ENCODE data around the gene DLL3. TPM values are rescaled to one million over a fixed set of nuclear protein-coding genes. Genes with fewer than 3 reads are reported as not detected.

Gene DLL3
- total and polyA plus RNA-seq, 9 of the 15 experiments (the other 6 are each of a cell fraction or from before 2014, with no cell fraction given), result 0.80 to 6.3 (median 1.2) TPM

DNA sequence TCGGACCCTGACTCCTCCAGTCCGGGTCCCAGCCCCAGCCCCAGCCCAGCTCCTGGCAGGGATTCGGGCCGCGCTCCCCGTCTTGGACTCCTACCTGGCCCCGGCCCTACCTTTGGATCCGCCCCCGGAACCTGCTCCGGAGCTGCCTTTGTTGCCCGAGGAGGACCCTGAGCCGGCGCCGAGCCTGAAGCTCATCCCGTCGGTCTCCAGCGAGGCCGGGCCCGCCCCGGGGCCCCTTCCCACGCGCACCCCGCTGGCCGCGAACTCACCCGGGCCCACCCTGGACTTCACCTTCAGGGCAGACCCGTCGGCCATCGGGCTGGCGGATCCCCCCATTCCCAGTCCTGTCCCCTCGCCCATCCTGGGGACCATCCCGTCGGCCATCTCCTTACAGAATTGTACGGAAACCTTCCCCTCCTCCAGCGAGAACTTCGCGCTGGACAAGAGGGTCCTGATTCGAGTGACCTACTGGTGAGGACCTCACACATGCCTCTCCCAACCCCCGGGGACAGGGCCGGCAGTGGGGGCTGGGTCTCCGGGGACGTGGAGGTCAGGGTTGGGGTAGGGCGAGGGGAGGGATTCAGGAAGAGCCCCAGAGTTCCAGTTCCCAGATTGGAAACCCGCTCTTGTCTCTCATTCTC lies 16.9 kb downstream of the DLL3 start (continued):
- TF ChIP-seq, protein P1, sequence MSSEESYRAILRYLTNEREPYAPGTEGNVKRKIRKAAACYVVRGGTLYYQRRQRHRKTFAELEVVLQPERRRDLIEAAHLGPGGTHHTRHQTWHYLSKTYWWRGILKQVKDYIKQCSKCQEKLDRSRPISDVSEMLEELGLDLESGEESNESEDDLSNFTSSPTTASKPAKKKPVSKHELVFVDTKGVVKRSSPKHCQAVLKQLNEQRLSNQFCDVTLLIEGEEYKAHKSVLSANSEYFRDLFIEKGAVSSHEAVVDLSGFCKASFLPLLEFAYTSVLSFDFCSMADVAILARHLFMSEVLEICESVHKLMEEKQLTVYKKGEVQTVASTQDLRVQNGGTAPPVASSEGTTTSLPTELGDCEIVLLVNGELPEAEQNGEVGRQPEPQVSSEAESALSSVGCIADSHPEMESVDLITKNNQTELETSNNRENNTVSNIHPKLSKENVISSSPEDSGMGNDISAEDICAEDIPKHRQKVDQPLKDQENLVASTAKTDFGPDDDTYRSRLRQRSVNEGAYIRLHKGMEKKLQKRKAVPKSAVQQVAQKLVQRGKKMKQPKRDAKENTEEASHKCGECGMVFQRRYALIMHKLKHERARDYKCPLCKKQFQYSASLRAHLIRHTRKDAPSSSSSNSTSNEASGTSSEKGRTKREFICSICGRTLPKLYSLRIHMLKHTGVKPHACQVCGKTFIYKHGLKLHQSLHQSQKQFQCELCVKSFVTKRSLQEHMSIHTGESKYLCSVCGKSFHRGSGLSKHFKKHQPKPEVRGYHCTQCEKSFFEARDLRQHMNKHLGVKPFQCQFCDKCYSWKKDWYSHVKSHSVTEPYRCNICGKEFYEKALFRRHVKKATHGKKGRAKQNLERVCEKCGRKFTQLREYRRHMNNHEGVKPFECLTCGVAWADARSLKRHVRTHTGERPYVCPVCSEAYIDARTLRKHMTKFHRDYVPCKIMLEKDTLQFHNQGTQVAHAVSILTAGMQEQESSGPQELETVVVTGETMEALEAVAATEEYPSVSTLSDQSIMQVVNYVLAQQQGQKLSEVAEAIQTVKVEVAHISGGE (CRISPR knock-in tag; IDR thresholded peaks at IDR 0.05), result no peak
- TF ChIP-seq, protein P2, sequence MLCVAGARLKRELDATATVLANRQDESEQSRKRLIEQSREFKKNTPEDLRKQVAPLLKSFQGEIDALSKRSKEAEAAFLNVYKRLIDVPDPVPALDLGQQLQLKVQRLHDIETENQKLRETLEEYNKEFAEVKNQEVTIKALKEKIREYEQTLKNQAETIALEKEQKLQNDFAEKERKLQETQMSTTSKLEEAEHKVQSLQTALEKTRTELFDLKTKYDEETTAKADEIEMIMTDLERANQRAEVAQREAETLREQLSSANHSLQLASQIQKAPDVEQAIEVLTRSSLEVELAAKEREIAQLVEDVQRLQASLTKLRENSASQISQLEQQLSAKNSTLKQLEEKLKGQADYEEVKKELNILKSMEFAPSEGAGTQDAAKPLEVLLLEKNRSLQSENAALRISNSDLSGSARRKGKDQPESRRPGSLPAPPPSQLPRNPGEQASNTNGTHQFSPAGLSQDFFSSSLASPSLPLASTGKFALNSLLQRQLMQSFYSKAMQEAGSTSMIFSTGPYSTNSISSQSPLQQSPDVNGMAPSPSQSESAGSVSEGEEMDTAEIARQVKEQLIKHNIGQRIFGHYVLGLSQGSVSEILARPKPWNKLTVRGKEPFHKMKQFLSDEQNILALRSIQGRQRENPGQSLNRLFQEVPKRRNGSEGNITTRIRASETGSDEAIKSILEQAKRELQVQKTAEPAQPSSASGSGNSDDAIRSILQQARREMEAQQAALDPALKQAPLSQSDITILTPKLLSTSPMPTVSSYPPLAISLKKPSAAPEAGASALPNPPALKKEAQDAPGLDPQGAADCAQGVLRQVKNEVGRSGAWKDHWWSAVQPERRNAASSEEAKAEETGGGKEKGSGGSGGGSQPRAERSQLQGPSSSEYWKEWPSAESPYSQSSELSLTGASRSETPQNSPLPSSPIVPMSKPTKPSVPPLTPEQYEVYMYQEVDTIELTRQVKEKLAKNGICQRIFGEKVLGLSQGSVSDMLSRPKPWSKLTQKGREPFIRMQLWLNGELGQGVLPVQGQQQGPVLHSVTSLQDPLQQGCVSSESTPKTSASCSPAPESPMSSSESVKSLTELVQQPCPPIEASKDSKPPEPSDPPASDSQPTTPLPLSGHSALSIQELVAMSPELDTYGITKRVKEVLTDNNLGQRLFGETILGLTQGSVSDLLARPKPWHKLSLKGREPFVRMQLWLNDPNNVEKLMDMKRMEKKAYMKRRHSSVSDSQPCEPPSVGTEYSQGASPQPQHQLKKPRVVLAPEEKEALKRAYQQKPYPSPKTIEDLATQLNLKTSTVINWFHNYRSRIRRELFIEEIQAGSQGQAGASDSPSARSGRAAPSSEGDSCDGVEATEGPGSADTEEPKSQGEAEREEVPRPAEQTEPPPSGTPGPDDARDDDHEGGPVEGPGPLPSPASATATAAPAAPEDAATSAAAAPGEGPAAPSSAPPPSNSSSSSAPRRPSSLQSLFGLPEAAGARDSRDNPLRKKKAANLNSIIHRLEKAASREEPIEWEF (CRISPR knock-in tag; IDR thresholded peaks at IDR 0.05), result no peak
- TF ChIP-seq KDM2B (CRISPR knock-in tag; IDR thresholded peaks at IDR 0.05), result no peak
- TF ChIP-seq ZNF764 (CRISPR knock-in tag; IDR thresholded peaks at IDR 0.05; ENCODE audit: low read depth), result no peak
- TF ChIP-seq, protein P3, sequence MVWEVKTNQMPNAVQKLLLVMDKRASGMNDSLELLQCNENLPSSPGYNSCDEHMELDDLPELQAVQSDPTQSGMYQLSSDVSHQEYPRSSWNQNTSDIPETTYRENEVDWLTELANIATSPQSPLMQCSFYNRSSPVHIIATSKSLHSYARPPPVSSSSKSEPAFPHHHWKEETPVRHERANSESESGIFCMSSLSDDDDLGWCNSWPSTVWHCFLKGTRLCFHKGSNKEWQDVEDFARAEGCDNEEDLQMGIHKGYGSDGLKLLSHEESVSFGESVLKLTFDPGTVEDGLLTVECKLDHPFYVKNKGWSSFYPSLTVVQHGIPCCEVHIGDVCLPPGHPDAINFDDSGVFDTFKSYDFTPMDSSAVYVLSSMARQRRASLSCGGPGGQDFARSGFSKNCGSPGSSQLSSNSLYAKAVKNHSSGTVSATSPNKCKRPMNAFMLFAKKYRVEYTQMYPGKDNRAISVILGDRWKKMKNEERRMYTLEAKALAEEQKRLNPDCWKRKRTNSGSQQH (CRISPR knock-in tag; IDR thresholded peaks at IDR 0.05), result no peak
- no peak for TF ChIP-seq HOXB6 (CRISPR knock-in tag; IDR thresholded peaks at IDR 0.05; ENCODE audit: borderline replicate concordance)
- no peak for TF ChIP-seq ZFP36 (IDR thresholded peaks at IDR 0.05; ENCODE audit: low read depth, low read length, partially characterized antibody)
- TF ChIP-seq ZNF780A (CRISPR knock-in tag; IDR thresholded peaks at IDR 0.05), result no peak
- TF ChIP-seq, protein P4, sequence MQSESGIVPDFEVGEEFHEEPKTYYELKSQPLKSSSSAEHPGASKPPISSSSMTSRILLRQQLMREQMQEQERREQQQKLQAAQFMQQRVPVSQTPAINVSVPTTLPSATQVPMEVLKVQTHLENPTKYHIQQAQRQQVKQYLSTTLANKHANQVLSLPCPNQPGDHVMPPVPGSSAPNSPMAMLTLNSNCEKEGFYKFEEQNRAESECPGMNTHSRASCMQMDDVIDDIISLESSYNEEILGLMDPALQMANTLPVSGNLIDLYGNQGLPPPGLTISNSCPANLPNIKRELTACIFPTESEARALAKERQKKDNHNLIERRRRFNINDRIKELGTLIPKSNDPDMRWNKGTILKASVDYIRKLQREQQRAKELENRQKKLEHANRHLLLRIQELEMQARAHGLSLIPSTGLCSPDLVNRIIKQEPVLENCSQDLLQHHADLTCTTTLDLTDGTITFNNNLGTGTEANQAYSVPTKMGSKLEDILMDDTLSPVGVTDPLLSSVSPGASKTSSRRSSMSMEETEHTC (IDR thresholded peaks at IDR 0.05), result no peak
- TF ChIP-seq, protein P5, sequence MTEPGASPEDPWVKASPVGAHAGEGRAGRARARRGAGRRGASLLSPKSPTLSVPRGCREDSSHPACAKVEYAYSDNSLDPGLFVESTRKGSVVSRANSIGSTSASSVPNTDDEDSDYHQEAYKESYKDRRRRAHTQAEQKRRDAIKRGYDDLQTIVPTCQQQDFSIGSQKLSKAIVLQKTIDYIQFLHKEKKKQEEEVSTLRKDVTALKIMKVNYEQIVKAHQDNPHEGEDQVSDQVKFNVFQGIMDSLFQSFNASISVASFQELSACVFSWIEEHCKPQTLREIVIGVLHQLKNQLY (CRISPR knock-in tag; conservative IDR thresholded peaks at IDR 0.05), result no peak
- no peak for TF ChIP-seq HIVEP1 (CRISPR knock-in tag; IDR thresholded peaks at IDR 0.05)

Data from K562 (cell line).